HG02610 (cell line): ENCODE results near the gene ITPA.
A peak's percentile ranks its signal among the peaks of the same experiment; 100 is the strongest.
"Not testable (repeated sequence)": the region's sequence is repeated elsewhere in the genome, so short reads cannot be mapped to it uniquely, and the experiment has no call there.

Experiments
- ATAC-seq: cut with Tn5 transposase; IDR thresholded peaks from one replicate; pipeline ENCODE4 v1.9.1; 2021; ENCODE audit warnings: mild to moderate bottlenecking, moderate library complexity; ENCODE audit not compliant: unreplicated experiment

Gene ITPA

GRCh38 chr20:3195590-3196237 is 13.6 kb upstream of the ITPA start:
- no peak for ATAC-seq

DNA sequence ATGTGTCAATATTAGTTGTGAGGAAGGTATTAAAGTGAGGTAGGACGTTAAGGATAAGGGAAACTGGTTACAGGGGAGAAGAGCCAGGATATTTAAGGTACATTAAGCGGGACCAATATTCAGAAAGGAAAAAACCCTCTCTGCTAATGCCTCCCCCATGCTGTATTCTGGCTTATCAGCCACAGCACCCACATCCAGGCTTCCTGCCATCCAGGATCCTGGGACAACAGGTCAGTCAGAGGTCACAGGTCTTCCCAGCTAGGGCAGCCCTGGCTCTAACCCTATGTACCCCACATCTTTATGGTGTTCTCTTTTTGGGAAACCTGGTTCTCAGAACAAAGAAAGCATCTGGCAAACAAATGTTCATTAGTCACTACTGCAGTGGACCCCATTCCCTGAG is 10.1 kb upstream of the ITPA start:
- ATAC-seq, result no peak

DNA sequence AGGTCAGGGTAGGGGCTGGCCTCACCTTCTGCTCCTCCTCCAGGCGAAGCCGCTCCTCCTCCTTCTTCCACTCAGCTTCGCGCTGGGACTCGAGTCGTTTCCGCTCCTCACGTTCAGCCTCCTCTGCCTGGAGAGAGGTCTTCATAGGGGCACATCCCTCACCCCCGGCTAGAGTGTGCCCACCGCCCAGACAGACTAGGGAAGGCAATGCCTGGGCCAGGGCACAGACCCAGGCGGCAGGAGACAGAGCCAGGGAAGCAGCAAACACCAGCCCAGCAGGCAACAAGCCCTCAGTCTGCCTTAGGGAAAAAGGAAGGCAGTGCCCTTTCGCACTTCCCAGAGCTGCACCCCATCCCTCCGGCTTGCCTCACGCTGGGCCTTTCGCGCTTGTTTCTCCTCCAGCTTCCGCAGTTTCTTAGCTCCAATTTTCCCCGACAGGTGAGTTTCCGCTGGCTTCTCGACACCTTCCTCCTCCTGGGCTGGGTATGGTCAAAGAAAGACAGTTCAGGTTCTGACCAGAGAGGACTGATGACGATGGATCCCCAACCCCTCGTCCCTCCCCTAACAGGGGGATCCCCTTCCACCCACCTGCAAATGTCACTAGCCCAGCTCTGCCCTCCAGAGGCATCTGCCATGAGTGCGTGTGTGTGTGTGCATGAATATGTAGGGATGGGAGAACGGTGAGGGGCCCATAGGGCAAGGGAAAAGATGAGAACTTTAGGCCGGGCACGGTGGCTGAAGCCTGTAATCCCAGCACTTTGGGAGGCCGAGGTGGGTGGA is 9.1 kb upstream of the ITPA start:
- ATAC-seq, result no peak

- ATAC-seq, result no peak
Measured at GRCh38 chr20:3202965-3203314, 6.4 kb upstream of the ITPA start.

- ATAC-seq, result peak; percentile 26
Measured at GRCh38 chr20:3203315-3204123, 5.8 kb upstream of the ITPA start.

GRCh38 chr20:3204124-3204794 is 5.0 kb upstream of the ITPA start, which contains the start of gene DDRGK1:
Gene DDRGK1 (minus strand): TSS chr20:3204682. CDS start chr20:3204627, 55 bp downstream.
- peak; percentile 76 for ATAC-seq

DNA sequence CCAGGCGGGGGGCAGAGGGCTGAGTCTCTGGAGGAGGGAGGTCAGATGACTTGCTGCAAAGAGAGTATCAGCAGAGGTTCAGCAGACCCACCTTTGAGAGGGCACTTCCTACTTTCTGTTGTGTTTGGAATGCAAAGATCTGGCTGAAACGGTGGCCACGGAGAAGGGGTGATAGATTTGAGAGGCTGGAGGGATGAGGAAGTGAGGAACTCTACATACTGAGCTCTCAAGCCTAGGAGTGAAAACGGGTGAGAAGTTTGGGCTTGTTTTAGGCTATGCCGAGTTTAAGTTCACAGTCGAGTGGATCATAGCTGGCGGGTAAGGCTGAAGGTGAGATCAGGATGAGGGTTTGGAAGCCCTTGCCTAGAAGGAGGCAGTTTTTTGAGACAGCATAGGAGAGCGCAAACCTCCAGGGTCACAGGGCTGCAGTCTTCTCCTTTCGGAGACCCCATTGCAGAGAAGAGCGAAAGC is 477 bp upstream of the ITPA start:
- peak; percentile 9 for ATAC-seq

DNA sequence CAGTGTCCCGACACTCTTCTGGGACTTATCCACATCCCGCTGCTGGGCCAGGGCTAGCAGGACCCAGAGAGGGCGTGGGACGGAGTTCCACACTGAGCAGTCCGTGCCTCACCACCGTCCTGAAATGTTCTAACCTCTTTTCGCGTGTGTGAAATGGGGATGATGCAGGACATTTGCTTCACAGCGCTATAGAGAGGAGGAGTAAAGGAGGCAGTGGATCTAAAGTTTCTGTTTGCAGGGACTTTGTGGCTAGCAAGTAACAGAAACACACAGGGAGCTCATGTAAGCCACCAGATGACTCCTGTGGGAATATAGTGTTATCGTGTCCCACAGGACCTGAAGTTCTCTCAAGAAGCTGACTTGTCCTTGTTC is 634 bp downstream of the ITPA start:
- ATAC-seq, result peak; percentile 8

GRCh38 chr20:3210346-3210745 is 1.0 kb downstream of the ITPA start:
- ATAC-seq, result no peak

DNA sequence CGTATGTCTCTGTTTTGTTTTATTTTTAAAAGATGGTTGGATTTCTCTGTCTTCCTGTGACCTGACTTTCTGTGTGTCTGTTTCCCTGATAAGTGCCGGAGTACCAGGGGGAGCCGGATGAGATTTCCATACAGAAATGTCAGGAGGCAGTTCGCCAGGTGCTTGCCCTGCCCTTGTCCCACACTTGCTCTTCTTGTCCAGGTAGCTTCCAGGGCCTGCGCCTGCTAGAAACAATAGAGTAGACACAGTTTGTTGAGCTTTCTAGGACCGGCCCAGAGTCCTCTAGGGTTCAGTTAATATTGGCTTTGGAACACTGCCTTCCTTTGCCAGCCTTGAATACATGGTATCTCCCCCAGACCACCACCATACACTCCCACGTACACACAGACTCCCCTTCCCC is 3.9 kb downstream of the ITPA start:
- ATAC-seq, result no peak

- ATAC-seq, result not testable (repeated sequence)
Measured at GRCh38 chr20:3215359-3215917, 6.1 kb downstream of the ITPA start.

GRCh38 chr20:3218307-3218988 is 9.2 kb downstream of the ITPA start:
- ATAC-seq, result peak; percentile 49

DNA sequence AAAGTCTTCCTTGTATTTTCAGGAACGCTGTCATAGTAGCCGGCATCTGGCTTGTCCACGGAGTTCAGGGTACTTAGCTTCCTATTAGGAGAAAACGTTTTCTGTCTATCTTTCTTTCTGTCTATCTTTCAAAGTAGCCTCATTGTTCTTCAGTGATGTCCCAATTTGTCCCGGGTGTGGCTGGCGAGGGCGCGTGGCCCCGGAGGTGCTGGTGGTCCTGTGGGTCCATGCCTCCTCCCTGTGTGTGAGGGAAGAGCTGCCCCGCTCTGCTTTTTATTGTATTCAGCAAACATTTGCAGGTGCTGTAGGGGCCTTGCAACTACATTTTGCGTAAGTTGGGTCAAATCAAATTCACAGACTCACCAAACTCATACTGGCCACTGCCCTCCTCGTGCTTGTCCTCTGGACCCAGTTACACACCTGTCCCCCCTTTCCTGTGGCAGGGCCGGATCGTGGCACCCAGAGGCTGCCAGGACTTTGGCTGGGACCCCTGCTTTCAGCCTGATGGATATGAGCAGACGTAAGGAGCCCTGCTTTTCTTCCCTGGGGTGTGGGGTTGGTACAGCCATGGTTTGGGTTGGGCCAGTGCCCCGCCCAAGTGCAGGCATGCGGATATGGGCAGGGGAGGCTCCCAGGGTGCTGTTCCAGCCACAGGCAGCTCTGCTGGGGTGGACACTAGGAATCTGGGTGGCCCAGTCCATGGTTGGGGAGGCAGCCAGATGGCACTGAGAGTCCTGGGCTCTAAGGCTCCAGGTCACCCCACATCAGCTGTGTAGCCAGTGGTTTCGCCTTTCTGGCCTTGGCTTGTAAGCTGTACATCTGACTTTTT is 12.3 kb downstream of the ITPA start:
- no peak for ATAC-seq

DNA sequence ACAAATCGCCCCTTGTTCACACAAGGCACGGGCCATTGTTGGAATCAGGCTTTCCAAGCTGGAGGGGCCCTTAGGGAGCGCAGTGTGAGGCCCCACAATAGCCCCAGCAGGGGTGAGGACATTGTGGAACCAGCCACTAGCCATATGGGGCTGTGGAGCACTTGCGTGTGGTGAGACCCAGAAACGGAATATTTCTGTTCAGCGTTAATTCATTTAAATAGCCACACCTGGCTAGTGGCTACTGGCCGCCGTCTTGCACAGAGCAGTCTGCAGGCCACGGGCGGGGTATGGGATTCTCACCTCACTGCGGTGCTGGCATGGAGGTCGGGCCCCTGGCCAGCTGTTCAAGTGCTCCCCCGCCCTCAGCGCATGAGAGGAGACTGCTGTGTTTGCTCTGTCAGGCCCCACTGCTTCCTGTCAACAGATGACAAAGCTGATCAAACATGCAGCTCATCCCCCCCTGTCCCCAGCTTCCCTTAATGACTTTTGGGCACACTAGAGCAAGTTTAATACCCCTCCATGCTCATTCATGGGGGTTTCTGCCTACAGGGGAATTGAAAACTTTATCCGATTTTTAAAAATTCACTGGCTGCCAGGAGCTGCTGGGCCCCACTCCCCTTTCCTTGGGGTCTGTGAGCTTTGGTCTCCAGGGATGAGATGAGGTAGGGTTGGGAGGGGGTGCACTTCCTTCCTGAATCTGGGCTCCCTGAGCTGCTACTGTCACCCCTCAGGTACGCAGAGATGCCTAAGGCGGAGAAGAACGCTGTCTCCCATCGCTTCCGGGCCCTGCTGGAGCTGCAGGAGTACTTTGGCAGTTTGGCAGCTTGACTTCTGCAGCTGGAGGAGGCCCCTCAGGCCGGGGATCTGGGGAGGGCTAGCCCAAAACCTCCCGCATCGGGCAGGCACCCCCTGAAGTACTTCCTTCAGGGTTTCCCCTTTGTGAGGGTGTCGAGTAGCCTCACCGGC is 13.6 kb downstream of the ITPA start:
- no peak for ATAC-seq

DNA sequence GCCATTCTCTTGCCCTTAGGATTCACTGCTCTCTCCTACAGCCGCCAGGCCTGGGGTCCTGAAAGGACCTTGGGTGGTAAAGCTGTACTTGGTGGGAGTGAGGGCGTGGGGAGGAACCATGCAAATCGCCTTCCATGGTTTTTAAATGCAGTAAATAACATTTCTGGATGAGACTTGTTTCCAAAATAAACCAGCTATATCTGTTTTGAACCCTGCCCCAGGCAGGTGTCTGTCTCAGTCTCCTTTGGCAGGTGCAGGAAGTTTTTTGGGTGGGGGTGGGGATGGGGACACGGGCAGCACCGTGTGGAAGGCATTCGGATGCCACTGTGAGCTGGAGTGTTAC is 14.3 kb downstream of the ITPA start:
- no peak for ATAC-seq

GRCh38 chr20:3223994-3224680 is 14.8 kb downstream of the ITPA start:
- ATAC-seq, result no peak

GRCh38 chr20:3224681-3225421 is 15.6 kb downstream of the ITPA start:
- no peak for ATAC-seq
